ENCODE measurements around the gene MPRIP.

DNA sequence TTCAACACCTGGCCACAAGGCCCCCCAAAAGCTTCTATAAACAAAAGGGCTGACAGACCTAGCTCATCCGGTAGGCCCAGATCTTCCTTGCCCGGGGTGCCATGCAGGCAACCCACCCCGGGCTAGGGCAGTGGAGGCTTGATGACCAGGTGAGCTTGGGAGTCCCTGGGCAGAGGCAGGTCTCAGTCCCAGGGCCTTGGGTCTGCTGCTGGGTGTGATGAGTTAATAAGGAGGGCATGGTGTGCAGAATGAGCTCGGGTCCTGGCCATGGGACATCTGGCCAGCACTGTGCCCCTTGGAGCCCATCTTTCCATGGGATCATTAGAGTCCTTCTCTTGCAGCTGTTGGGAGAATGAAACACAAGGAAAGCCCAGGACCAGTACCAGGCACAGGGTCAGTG, 20.2 kb upstream of the MPRIP start:
- no peak for TF ChIP-seq SIN3A (IDR thresholded peaks at IDR 0.05; ENCODE audit: low read depth)
- TF ChIP-seq, protein P1, sequence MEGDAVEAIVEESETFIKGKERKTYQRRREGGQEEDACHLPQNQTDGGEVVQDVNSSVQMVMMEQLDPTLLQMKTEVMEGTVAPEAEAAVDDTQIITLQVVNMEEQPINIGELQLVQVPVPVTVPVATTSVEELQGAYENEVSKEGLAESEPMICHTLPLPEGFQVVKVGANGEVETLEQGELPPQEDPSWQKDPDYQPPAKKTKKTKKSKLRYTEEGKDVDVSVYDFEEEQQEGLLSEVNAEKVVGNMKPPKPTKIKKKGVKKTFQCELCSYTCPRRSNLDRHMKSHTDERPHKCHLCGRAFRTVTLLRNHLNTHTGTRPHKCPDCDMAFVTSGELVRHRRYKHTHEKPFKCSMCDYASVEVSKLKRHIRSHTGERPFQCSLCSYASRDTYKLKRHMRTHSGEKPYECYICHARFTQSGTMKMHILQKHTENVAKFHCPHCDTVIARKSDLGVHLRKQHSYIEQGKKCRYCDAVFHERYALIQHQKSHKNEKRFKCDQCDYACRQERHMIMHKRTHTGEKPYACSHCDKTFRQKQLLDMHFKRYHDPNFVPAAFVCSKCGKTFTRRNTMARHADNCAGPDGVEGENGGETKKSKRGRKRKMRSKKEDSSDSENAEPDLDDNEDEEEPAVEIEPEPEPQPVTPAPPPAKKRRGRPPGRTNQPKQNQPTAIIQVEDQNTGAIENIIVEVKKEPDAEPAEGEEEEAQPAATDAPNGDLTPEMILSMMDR (IDR thresholded peaks at IDR 0.05 in 2 of 3, conservative IDR thresholded peaks at IDR 0.05 in 1 of 3; ENCODE audit: borderline replicate concordance in 1 of 3, insufficient read depth in 1 of 3, low read depth in 2 of 3, low read length in 2 of 3) = no peak
- TF ChIP-seq POLR2AphosphoS5 (IDR thresholded peaks at IDR 0.05; ENCODE audit: low read depth, low read length) = no peak
- no peak for TF ChIP-seq POLR2A (IDR thresholded peaks at IDR 0.05; ENCODE audit: borderline replicate concordance, extremely low read depth, insufficient read depth, insufficient read length)
- no peak for TF ChIP-seq JUND (IDR thresholded peaks at IDR 0.05)
- no peak for TF ChIP-seq SRF (IDR thresholded peaks at IDR 0.05; ENCODE audit: low read depth)
- TF ChIP-seq CEBPB (IDR thresholded peaks at IDR 0.05; ENCODE audit: low read depth) = no peak
- TF ChIP-seq, protein P2, sequence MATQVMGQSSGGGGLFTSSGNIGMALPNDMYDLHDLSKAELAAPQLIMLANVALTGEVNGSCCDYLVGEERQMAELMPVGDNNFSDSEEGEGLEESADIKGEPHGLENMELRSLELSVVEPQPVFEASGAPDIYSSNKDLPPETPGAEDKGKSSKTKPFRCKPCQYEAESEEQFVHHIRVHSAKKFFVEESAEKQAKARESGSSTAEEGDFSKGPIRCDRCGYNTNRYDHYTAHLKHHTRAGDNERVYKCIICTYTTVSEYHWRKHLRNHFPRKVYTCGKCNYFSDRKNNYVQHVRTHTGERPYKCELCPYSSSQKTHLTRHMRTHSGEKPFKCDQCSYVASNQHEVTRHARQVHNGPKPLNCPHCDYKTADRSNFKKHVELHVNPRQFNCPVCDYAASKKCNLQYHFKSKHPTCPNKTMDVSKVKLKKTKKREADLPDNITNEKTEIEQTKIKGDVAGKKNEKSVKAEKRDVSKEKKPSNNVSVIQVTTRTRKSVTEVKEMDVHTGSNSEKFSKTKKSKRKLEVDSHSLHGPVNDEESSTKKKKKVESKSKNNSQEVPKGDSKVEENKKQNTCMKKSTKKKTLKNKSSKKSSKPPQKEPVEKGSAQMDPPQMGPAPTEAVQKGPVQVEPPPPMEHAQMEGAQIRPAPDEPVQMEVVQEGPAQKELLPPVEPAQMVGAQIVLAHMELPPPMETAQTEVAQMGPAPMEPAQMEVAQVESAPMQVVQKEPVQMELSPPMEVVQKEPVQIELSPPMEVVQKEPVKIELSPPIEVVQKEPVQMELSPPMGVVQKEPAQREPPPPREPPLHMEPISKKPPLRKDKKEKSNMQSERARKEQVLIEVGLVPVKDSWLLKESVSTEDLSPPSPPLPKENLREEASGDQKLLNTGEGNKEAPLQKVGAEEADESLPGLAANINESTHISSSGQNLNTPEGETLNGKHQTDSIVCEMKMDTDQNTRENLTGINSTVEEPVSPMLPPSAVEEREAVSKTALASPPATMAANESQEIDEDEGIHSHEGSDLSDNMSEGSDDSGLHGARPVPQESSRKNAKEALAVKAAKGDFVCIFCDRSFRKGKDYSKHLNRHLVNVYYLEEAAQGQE (IDR thresholded peaks at IDR 0.05; ENCODE audit: low read depth) = no peak
- no peak for TF ChIP-seq SP1 (IDR thresholded peaks at IDR 0.05; ENCODE audit: low read depth)
- no peak for TF ChIP-seq ELF1 (IDR thresholded peaks at IDR 0.05; ENCODE audit: borderline replicate concordance, low read depth)
- no peak for TF ChIP-seq TCF7L2 (IDR thresholded peaks at IDR 0.05; ENCODE audit: borderline replicate concordance, extremely low read depth, insufficient read depth, insufficient read length)
- no peak for TF ChIP-seq EZH2 (IDR thresholded peaks at IDR 0.05)
